HAP-1 (cell line): ENCODE results near the gene SPATA16.

Experiments
- DNase-seq, 2 experiments: peaks; one replicate each; pipeline ENCODE4 v3.0.0-alpha.2; 2016 to 2020; ENCODE audit warnings: low spot score in 2 of 2
- H3K27me3 ChIP-seq: fragments of 250-450 bp; sonication (Bioruptor Pico); 2 replicates; pipeline ENCODE4 v1.5.1; 2020; ENCODE audit warnings: low read depth, mild to moderate bottlenecking, moderate library complexity
- H3K36me3 ChIP-seq: fragments of 250-450 bp; sonication (Bioruptor Pico); replicated peaks from 2 replicates; pipeline ENCODE4 v1.5.1; 2020; ENCODE audit warnings: mild to moderate bottlenecking
- H3K4me1 ChIP-seq: fragments of 250-450 bp; sonication (Bioruptor Pico); 2 replicates; pipeline ENCODE4 v1.5.1; 2020; ENCODE audit warnings: mild to moderate bottlenecking
- H3K4me3 ChIP-seq: fragments of 250-450 bp; sonication (Bioruptor Pico); 2 replicates; pipeline ENCODE4 v1.5.1; 2020; ENCODE audit warnings: mild to moderate bottlenecking, moderate library complexity
- H3K9me3 ChIP-seq: fragments of 250-450 bp; sonication (Bioruptor Pico); 2 replicates; pipeline ENCODE4 v1.5.1; 2020; ENCODE audit warnings: mild to moderate bottlenecking, moderate library complexity
- in situ Hi-C: fragments of 300-500 bp; cut with MboI; formaldehyde crosslinking; loops from 3 replicates; pipeline ENCODE4 v1.14.3; 2020; ENCODE audit warnings: low sequenced_read_pairs, inconsistent platforms, mixed read lengths

SPATA16 gene

GRCh38 chr3:172939651-172940293 is 201.3 kb downstream of the SPATA16 start:
- DNase-seq: no peak
- H3K4me1 ChIP-seq: no peaks in the 10 kb centered on the region
- no peak overlapping the region for H3K4me3 ChIP-seq
- in situ Hi-C loops: no loop called here
- H3K36me3 ChIP-seq: no peaks in the 10 kb centered on the region
- peaks cover 11% of the 10 kb centered on the region for H3K27me3 ChIP-seq
- no peaks in the 10 kb centered on the region for H3K9me3 ChIP-seq

- no peak for DNase-seq
- Histone ChIP-seq H3K36me3 (no peaks in the 10 kb centered on the region), H3K27me3 (peaks cover 11% of the 10 kb centered on the region), H3K9me3 (no peaks in the 10 kb centered on the region), H3K4me3 (no peak overlapping the region), H3K4me1 (no peaks in the 10 kb centered on the region)
- in situ Hi-C loops: no loop called here
Measured at GRCh38 chr3:172938788-172939187, 202.2 kb downstream of the SPATA16 start.

- DNase-seq: no peak
- no peaks in the 10 kb centered on the region for H3K36me3 ChIP-seq
- in situ Hi-C loops: no loop called here
- no peak overlapping the region for H3K4me3 ChIP-seq
- no peaks in the 10 kb centered on the region for H3K4me1 ChIP-seq
- no peaks in the 10 kb centered on the region for H3K27me3 ChIP-seq
- H3K9me3 ChIP-seq: no peaks in the 10 kb centered on the region
Measured at GRCh38 chr3:172931746-172932285, 209.2 kb downstream of the SPATA16 start.

GRCh38 chr3:172929451-172929850 is 211.6 kb downstream of the SPATA16 start:
- no peak for DNase-seq
- Histone ChIP-seq H3K27me3 (no peaks in the 10 kb centered on the region), H3K4me3 (no peak overlapping the region), H3K4me1 (no peaks in the 10 kb centered on the region), H3K36me3 (no peaks in the 10 kb centered on the region), H3K9me3 (no peaks in the 10 kb centered on the region)
- in situ Hi-C loops: no loop called here

GRCh38 chr3:172924546-172924945 is 216.5 kb downstream of the SPATA16 start:
- Histone ChIP-seq H3K4me1 (no peaks in the 10 kb centered on the region), H3K27me3 (no peaks in the 10 kb centered on the region; the same call in 1 of the 2 replicates), H3K9me3 (no peaks in the 10 kb centered on the region), H3K4me3 (no peak overlapping the region), H3K36me3 (no peaks in the 10 kb centered on the region)
- no peak for DNase-seq
- in situ Hi-C loops: no loop called here

- peaks cover 3% of the 10 kb centered on the region; the same call in 1 of the 2 replicates for H3K4me1 ChIP-seq
- in situ Hi-C loops: no loop called here
- no peak for DNase-seq
- H3K4me3 ChIP-seq: no peak overlapping the region
- no peaks in the 10 kb centered on the region for H3K36me3 ChIP-seq
- H3K9me3 ChIP-seq: no peaks in the 10 kb centered on the region
- no peaks in the 10 kb centered on the region; the same call in 1 of the 2 replicates for H3K27me3 ChIP-seq
Measured at GRCh38 chr3:172919297-172919683, 221.7 kb downstream of the SPATA16 start.

- in situ Hi-C loops: no loop called here
- DNase-seq: no peak
- Histone ChIP-seq H3K4me3 (no peak overlapping the region), H3K4me1 (peaks cover 3% of the 10 kb centered on the region; the same call in 1 of the 2 replicates), H3K36me3 (no peaks in the 10 kb centered on the region), H3K9me3 (no peaks in the 10 kb centered on the region), H3K27me3 (no peaks in the 10 kb centered on the region; the same call in 1 of the 2 replicates)
Measured at GRCh38 chr3:172918568-172919296, 222.3 kb downstream of the SPATA16 start.

- Histone ChIP-seq H3K9me3 (no peaks in the 10 kb centered on the region), H3K27me3 (no peaks in the 10 kb centered on the region), H3K36me3 (no peaks in the 10 kb centered on the region), H3K4me1 (peaks cover 3% of the 10 kb centered on the region; the same call in 1 of the 2 replicates), H3K4me3 (no peak overlapping the region)
- peak in 1 of 2 experiments; percentile 4 for DNase-seq
- in situ Hi-C loops: no loop called here
Measured at GRCh38 chr3:172918165-172918564, 222.9 kb downstream of the SPATA16 start.

GRCh38 chr3:172915911-172916514 is 225.0 kb downstream of the SPATA16 start:
- no peaks in the 10 kb centered on the region for H3K36me3 ChIP-seq
- peaks cover 3% of the 10 kb centered on the region; the same call in 1 of the 2 replicates for H3K4me1 ChIP-seq
- no peak overlapping the region for H3K4me3 ChIP-seq
- in situ Hi-C loops: no loop called here
- no peaks in the 10 kb centered on the region for H3K9me3 ChIP-seq
- DNase-seq: no peak
- no peaks in the 10 kb centered on the region for H3K27me3 ChIP-seq

- H3K4me3 ChIP-seq: no peak overlapping the region
- H3K9me3 ChIP-seq: no peaks in the 10 kb centered on the region
- H3K36me3 ChIP-seq: no peaks in the 10 kb centered on the region
- no peak for DNase-seq
- peaks cover 3% of the 10 kb centered on the region; the same call in 1 of the 2 replicates for H3K4me1 ChIP-seq
- in situ Hi-C loops: no loop called here
- no peaks in the 10 kb centered on the region for H3K27me3 ChIP-seq
Measured at GRCh38 chr3:172914854-172915253, 226.2 kb downstream of the SPATA16 start.

- no peak for DNase-seq
- H3K4me1 ChIP-seq: peaks cover 3% of the 10 kb centered on the region; the same call in 1 of the 2 replicates
- H3K4me3 ChIP-seq: no peak overlapping the region
- H3K27me3 ChIP-seq: no peaks in the 10 kb centered on the region
- H3K9me3 ChIP-seq: no peaks in the 10 kb centered on the region
- H3K36me3 ChIP-seq: no peaks in the 10 kb centered on the region
- in situ Hi-C loops: no loop called here
Measured at GRCh38 chr3:172913911-172914655, 227.0 kb downstream of the SPATA16 start.

GRCh38 chr3:172911142-172911541 is 229.9 kb downstream of the SPATA16 start:
- Histone ChIP-seq H3K9me3 (no peaks in the 10 kb centered on the region), H3K36me3 (no peaks in the 10 kb centered on the region), H3K4me3 (no peak overlapping the region), H3K4me1 (no peaks in the 10 kb centered on the region), H3K27me3 (0 out of 2 replicates have a peak, but pooled peaks cover 2% of the 10 kb centered on the region)
- in situ Hi-C loops: no loop called here
- no peak for DNase-seq

GRCh38 chr3:172908771-172909270 is 232.2 kb downstream of the SPATA16 start:
- no peaks in the 10 kb centered on the region for H3K36me3 ChIP-seq
- H3K4me3 ChIP-seq: no peak overlapping the region
- no peak for DNase-seq
- H3K9me3 ChIP-seq: no peaks in the 10 kb centered on the region
- in situ Hi-C loops: no loop called here
- H3K4me1 ChIP-seq: no peaks in the 10 kb centered on the region
- 0 out of 2 replicates have a peak, but pooled peaks cover 2% of the 10 kb centered on the region for H3K27me3 ChIP-seq
